K562 (cell line): ENCODE results near the gene MDK.

ENCODE experiments used
- CAMTA2 ChIP-seq: fragments of 250-450 bp; sonication (Bioruptor Pico); conservative IDR thresholded peaks from 2 replicates; pipeline ENCODE4 v1.5.1; 2022
- EGR1 ChIP-seq: fragments of 450-650 bp; conservative IDR thresholded peaks from 2 replicates; pipeline ENCODE4 v1.6.1; 2017; ENCODE audit warnings: mild to moderate bottlenecking
- FOS ChIP-seq: IDR thresholded peaks from 3 replicates; pipeline ENCODE4 v1.6.1; 2011; ENCODE audit not compliant: insufficient read length; ENCODE audit errors: extremely low read depth
- GATA2 ChIP-seq: sonication (generic); formaldehyde crosslinking; IDR thresholded peaks from 2 replicates; pipeline ENCODE4 v1.4.0; 2020; ENCODE audit warnings: mild to moderate bottlenecking, missing genetic modification reagents
- MTA3 ChIP-seq: fragments of 450-650 bp; formaldehyde crosslinking; IDR thresholded peaks from 2 replicates; pipeline ENCODE4 v1.6.1; 2017; ENCODE audit warnings: mild to moderate bottlenecking, borderline replicate concordance
- NCOA1 ChIP-seq: fragments of 450-650 bp; IDR thresholded peaks from 2 replicates; pipeline ENCODE4 v1.6.1; 2016; ENCODE audit warnings: low read depth
- POLR2AphosphoS2 ChIP-seq: IDR thresholded peaks from 2 replicates; pipeline ENCODE4 v1.6.1; 2012; ENCODE audit warnings: low read length, improper control_type of control experiment
- U2AF2 ChIP-seq: fragments of 200-400 bp; formaldehyde crosslinking; optimal IDR thresholded peaks from 2 replicates; pipeline ENCODE3; 2017; ENCODE audit warnings: low read depth, mild to moderate bottlenecking, low read length
- ZNF23 ChIP-seq: fragments of 250-450 bp; sonication (Bioruptor Pico); IDR thresholded peaks from 2 replicates; pipeline ENCODE4 v1.4.0; 2020; ENCODE audit warnings: mild to moderate bottlenecking
- TF ChIP-seq, protein P1 (sequence below), 3 experiments: IDR thresholded peaks in 2 of 3; conservative IDR thresholded peaks in 1 of 3; 2 replicates each; pipeline ENCODE4 v1.5.1; 2011 to 2012; ENCODE audit warnings: low read length in 3 of 3, mild to moderate bottlenecking in 3 of 3, control low read depth in 2 of 3, improper control_type of control experiment in 1 of 3, inconsistent platforms in 1 of 3, low read depth in 1 of 3, mixed read lengths in 1 of 3, moderate library complexity in 1 of 3; ENCODE audit not compliant: insufficient read depth in 2 of 3
- TF ChIP-seq, protein P2 (sequence below): sonication (generic); formaldehyde crosslinking; IDR thresholded peaks from 2 replicates; pipeline ENCODE4 v1.9.0; 2022; ENCODE audit warnings: mild to moderate bottlenecking, missing genetic modification reagents
- TF ChIP-seq, protein P3 (sequence below): fragments of 250-450 bp; sonication (Bioruptor Pico); IDR thresholded peaks from 2 replicates; pipeline ENCODE4 v1.8.0; 2022; ENCODE audit warnings: moderate library complexity, mild to moderate bottlenecking, inconsistent platforms

DNA sequence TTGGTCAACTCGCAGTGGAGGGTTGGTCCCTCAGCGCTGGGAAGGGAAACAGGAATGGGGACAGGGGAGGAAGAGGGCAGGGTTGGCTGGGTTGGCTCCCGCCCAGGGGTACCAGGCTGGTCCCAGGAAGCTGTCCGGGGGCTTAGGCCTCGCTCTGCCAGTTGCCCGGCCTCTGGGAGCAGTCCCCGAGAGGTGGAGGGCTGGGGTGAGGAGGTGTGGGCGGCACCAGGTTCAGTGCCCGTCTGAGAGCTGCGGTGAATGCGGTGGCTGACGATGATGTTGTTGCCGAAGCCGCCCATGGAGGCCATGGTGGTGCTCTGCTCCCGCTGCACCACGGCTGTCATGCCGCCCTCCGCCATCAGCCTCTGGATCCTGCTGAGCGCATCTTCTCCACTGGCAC is 16.1 kb downstream of the MDK start:
- TF ChIP-seq EGR1 (no peak), MTA3 (no peak), ZNF23 (CRISPR knock-in tag) (no peak), U2AF2 (no peak), POLR2AphosphoS2 (no peak), GATA2 (CRISPR knock-in tag) (no peak), NCOA1 (no peak), FOS (no peak), CAMTA2 (CRISPR knock-in tag) (no peak)
- TF ChIP-seq, protein P1, sequence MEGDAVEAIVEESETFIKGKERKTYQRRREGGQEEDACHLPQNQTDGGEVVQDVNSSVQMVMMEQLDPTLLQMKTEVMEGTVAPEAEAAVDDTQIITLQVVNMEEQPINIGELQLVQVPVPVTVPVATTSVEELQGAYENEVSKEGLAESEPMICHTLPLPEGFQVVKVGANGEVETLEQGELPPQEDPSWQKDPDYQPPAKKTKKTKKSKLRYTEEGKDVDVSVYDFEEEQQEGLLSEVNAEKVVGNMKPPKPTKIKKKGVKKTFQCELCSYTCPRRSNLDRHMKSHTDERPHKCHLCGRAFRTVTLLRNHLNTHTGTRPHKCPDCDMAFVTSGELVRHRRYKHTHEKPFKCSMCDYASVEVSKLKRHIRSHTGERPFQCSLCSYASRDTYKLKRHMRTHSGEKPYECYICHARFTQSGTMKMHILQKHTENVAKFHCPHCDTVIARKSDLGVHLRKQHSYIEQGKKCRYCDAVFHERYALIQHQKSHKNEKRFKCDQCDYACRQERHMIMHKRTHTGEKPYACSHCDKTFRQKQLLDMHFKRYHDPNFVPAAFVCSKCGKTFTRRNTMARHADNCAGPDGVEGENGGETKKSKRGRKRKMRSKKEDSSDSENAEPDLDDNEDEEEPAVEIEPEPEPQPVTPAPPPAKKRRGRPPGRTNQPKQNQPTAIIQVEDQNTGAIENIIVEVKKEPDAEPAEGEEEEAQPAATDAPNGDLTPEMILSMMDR (IDR thresholded peaks at IDR 0.05 in 2 of 3, conservative IDR thresholded peaks at IDR 0.05 in 1 of 3; ENCODE audit: insufficient read depth in 2 of 3, low read depth in 1 of 3, low read length in 3 of 3) = no peak
- TF ChIP-seq, protein P2, sequence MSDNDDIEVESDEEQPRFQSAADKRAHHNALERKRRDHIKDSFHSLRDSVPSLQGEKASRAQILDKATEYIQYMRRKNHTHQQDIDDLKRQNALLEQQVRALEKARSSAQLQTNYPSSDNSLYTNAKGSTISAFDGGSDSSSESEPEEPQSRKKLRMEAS (CRISPR knock-in tag) = no peak
- TF ChIP-seq, protein P3, sequence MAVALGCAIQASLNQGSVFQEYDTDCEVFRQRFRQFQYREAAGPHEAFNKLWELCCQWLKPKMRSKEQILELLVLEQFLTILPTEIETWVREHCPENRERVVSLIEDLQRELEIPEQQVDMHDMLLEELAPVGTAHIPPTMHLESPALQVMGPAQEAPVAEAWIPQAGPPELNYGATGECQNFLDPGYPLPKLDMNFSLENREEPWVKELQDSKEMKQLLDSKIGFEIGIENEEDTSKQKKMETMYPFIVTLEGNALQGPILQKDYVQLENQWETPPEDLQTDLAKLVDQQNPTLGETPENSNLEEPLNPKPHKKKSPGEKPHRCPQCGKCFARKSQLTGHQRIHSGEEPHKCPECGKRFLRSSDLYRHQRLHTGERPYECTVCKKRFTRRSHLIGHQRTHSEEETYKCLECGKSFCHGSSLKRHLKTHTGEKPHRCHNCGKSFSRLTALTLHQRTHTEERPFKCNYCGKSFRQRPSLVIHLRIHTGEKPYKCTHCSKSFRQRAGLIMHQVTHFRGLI = no peak
